Esophagus (tissue), 2 donors: ENCODE measurements around the gene GTF3C1. TPM values are rescaled to one million over a fixed set of nuclear protein-coding genes. Genes with fewer than 3 reads are reported as not detected.
A peak's percentile ranks its signal among the peaks of the same experiment; 100 is the strongest.

ENCODE experiments used
- H3K27ac ChIP-seq, 2 donors: one replicate each; pipeline ENCODE4 v1.5.1; 2013; ENCODE audit warnings: low read depth in 2 of 2, mild to moderate bottlenecking in 2 of 2, inconsistent platforms in 1 of 2, low read length in 1 of 2, moderate library complexity in 1 of 2
- H3K27me3 ChIP-seq, 2 donors: one replicate each; pipeline ENCODE4 v1.6.1; 2013; ENCODE audit warnings: low read length in 2 of 2, control low read depth in 1 of 2, mild to moderate bottlenecking in 1 of 2; ENCODE audit not compliant: insufficient read depth in 2 of 2, control insufficient read depth in 1 of 2
- H3K36me3 ChIP-seq, 2 donors: one replicate each; pipeline ENCODE4 v1.6.1; 2013; ENCODE audit warnings: low read length in 1 of 2; ENCODE audit not compliant: control insufficient read depth in 2 of 2, insufficient read depth in 2 of 2
- H3K4me1 ChIP-seq, 2 donors: one replicate each; pipeline ENCODE4 v1.6.1; 2013; ENCODE audit warnings: low read length in 1 of 2; ENCODE audit not compliant: control insufficient read depth in 2 of 2, insufficient read depth in 2 of 2
- H3K4me3 ChIP-seq, 2 donors: one replicate each; pipeline ENCODE4 v1.5.1; 2013; ENCODE audit warnings: low read length in 2 of 2, mild to moderate bottlenecking in 2 of 2, low read depth in 1 of 2, moderate library complexity in 1 of 2
- H3K9me3 ChIP-seq, 2 donors: one replicate each; pipeline ENCODE4 v1.6.1; 2013; ENCODE audit warnings: mild to moderate bottlenecking in 2 of 2, low read depth in 1 of 2, low read length in 1 of 2, moderate library complexity in 1 of 2; ENCODE audit not compliant: control insufficient read depth in 2 of 2, insufficient read depth in 1 of 2
- WGBS, 2 donors: extraction: QIAGEN DNeasy Blood & Tissue Kit; methylation state at CpG; one replicate each; pipeline ENCODE4 v1.1.7; 2013; 5-methylcytosine and 5-hydroxymethylcytosine counted together
- polyA plus RNA-seq, 2 donors: library from polyadenylated mRNA; stranded (reverse); fragments of 200-250 nt; gene quantifications; one replicate each; pipeline ENCODE4 v1.2.3, GENCODE V29; 2013
- donor health status: healthy with polysubstance abuse.
- donor health status: Bipolar disorder and iron deficiency.

Gene GTF3C1
- polyA plus RNA-seq, 2 donors, result 85.4 to 109 TPM

GRCh38 chr16:27473101-27473900 is 76.4 kb downstream of the GTF3C1 start:
- Histone ChIP-seq H3K36me3 (peaks cover 42 to 82% of the 10 kb centered on the region in 2 donors), H3K4me3 (no peak overlapping the region), H3K4me1 (no peaks in the 10 kb centered on the region), H3K27me3 (no peaks in the 10 kb centered on the region), H3K27ac (no peak overlapping the region), H3K9me3 (no peaks in the 10 kb centered on the region)
- 94 to 96% methylated on average over 9 of the region's 9 CpGs for WGBS, 2 donors

- H3K27ac ChIP-seq, result no peak overlapping the region
- no peaks in the 10 kb centered on the region for H3K4me1 ChIP-seq
- peaks cover 40 to 75% of the 10 kb centered on the region in 2 donors for H3K36me3 ChIP-seq
- 94 to 95% methylated on average over 15 of the region's 15 CpGs for WGBS, 2 donors
- no peak overlapping the region for H3K4me3 ChIP-seq
- no peaks in the 10 kb centered on the region for H3K9me3 ChIP-seq
- no peaks in the 10 kb centered on the region for H3K27me3 ChIP-seq
Measured at GRCh38 chr16:27472091-27473020, 77.4 kb downstream of the GTF3C1 start.

GRCh38 chr16:27471661-27472060 is 78.1 kb downstream of the GTF3C1 start:
- H3K9me3 ChIP-seq, result no peaks in the 10 kb centered on the region
- H3K27ac ChIP-seq, result no peak overlapping the region
- no peak overlapping the region for H3K4me3 ChIP-seq
- peaks cover 40 to 75% of the 10 kb centered on the region in 2 donors for H3K36me3 ChIP-seq
- no peaks in the 10 kb centered on the region for H3K4me1 ChIP-seq
- H3K27me3 ChIP-seq, result no peaks in the 10 kb centered on the region
- 94 to 95% methylated on average over 19 of the region's 19 CpGs for WGBS, 2 donors

GRCh38 chr16:27470567-27471431 is 78.9 kb downstream of the GTF3C1 start:
- no peaks in the 10 kb centered on the region for H3K9me3 ChIP-seq
- no peaks in the 10 kb centered on the region for H3K27me3 ChIP-seq
- peaks cover 41 to 74% of the 10 kb centered on the region in 2 donors for H3K36me3 ChIP-seq
- WGBS, 2 donors, result 77 to 80% methylated on average over 28 of the region's 28 CpGs
- no peaks in the 10 kb centered on the region for H3K4me1 ChIP-seq
- no peak overlapping the region for H3K4me3 ChIP-seq
- H3K27ac ChIP-seq, result no peak overlapping the region

- Histone ChIP-seq H3K4me1 (no peaks in the 10 kb centered on the region), H3K4me3 (no peak overlapping the region), H3K27ac (no peak overlapping the region), H3K27me3 (no peaks in the 10 kb centered on the region), H3K36me3 (peaks cover 50 to 75% of the 10 kb centered on the region in 2 donors), H3K9me3 (no peaks in the 10 kb centered on the region)
- 96 to 97% methylated on average over 22 of the region's 22 CpGs for WGBS, 2 donors
Measured at GRCh38 chr16:27468941-27469531, 80.7 kb downstream of the GTF3C1 start.

GRCh38 chr16:27465483-27465879 is 84.2 kb downstream of the GTF3C1 start:
- peaks cover 41 to 75% of the 10 kb centered on the region in 2 donors for H3K36me3 ChIP-seq
- H3K27me3 ChIP-seq, result no peaks in the 10 kb centered on the region
- 73 to 77% methylated on average over 8 of the region's 8 CpGs for WGBS, 2 donors
- H3K4me3 ChIP-seq, result no peak overlapping the region
- no peaks in the 10 kb centered on the region for H3K9me3 ChIP-seq
- no peak overlapping the region for H3K27ac ChIP-seq
- peaks cover 0 to 14% of the 10 kb centered on the region in 2 donors for H3K4me1 ChIP-seq

- Histone ChIP-seq H3K4me1 (peaks cover 0 to 18% of the 10 kb centered on the region in 2 donors), H3K27ac (no peak overlapping the region), H3K27me3 (no peaks in the 10 kb centered on the region), H3K36me3 (peaks cover 34 to 73% of the 10 kb centered on the region in 2 donors), H3K4me3 (no peak overlapping the region), H3K9me3 (no peaks in the 10 kb centered on the region)
- WGBS, 2 donors, result 86 to 91% methylated on average over 33 of the region's 33 CpGs
Measured at GRCh38 chr16:27464626-27465482, 84.9 kb downstream of the GTF3C1 start.

- peak overlapping the region in 1 of 2 donors; percentile 15 for H3K27ac ChIP-seq
Measured at GRCh38 chr16:27463741-27464591, 85.7 kb downstream of the GTF3C1 start.

More at GRCh38 chr16:27463741-27464591, 85.7 kb downstream of the GTF3C1 start:
- Histone ChIP-seq H3K36me3 (peaks cover 27 to 70% of the 10 kb centered on the region in 2 donors), H3K4me3 (no peak overlapping the region), H3K4me1 (peaks cover 0 to 20% of the 10 kb centered on the region in 2 donors), H3K9me3 (no peaks in the 10 kb centered on the region), H3K27me3 (no peaks in the 10 kb centered on the region)
- 70 to 75% methylated on average over 32 of the region's 32 CpGs for WGBS, 2 donors
